ENCODE data around the gene SMOC1.

Gene SMOC1

DNA sequence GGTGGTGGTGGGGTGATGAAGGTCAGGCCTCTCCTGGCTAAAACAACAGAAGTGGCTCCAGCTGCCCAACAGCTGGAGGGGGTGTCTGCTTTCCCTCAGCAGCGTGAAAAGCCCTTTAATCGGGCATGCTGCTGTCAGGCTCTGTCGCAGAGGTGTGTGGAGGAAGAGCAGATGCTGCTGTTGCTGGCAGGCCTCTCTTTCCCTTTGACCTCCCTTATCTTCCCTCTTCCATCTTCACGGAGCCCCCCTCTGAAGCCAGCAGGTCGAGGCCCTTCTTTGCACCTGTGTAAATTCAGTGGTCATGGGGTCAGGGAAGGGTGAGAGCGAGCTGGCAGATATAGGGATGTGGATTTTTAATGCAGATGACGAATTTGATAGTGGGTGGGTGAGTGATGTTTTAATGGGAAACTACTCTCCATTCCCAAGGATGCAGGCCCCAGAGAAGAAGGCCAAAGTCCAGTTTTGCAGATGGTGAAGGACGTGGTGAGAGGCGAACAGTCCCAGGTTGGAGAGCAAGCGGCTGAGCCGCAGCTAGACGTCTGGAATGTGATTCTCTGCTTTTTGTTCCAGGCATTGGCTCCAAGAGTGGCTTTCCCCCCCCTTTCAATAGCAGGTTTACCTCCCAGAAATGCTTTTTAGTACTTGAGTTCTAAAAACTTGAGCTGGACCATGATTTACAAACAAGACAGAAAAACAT is 64.0 kb downstream of the SMOC1 start:
- no peak for DNase-seq

DNA sequence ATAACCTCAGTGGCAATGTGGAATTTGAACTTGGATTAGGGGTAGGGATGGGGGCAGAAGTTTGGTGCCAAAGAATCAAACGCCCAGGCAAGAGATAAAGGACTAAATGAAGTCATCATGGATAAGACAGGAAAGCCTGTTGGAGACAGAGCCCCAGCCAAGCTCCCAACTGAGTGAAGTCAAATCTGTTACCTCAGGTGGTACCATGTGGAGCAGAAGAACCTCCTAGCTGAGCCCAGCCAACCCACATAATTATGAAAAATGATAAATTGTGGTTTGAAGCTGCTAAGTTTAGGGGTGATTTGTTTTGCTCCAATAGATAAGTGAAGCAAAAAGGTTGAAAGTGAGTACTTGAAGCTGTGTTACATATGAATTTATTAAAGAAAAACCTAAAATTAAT is 66.1 kb downstream of the SMOC1 start:
- DNase-seq = no peak

DNA sequence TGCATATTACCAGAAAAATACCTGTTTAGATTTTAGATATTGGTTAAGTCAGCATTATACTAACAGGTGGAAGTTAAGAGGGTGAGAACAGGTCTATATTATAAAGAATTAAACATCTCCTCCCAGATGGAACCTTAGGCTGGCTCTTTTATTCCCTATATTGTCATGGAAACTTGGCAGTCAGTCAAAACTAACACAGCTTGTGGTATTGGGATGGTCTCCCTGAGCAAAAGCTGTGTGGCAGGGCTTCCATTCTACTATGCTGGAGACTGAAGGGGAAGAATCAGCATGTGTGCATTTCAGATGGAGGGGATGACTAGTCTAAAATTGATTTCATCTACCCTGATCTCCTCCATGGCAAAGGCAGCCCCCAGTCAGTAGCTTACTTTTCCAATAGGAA is 66.7 kb downstream of the SMOC1 start:
- DNase-seq = no peak

DNA sequence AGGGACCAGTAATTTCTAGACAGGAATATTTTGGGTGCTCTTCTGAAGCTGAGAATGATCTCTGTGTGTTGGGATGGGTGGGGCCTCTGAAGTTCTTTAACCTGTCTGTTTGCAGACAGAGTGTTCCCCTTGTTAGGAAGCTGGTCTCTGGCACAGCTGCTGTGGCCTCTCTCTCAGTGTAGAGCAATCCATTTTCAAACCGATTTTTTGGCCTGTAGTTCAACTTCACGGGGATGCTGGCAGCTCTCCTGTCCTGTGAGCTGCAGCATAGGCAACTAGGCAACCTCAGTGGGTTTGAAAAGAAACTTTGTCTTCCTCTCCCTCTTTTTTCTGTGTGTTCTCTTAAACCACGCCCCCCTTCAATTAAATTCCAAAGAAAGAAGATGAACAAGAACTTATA is 69.1 kb downstream of the SMOC1 start:
- DNase-seq = no peak

DNA sequence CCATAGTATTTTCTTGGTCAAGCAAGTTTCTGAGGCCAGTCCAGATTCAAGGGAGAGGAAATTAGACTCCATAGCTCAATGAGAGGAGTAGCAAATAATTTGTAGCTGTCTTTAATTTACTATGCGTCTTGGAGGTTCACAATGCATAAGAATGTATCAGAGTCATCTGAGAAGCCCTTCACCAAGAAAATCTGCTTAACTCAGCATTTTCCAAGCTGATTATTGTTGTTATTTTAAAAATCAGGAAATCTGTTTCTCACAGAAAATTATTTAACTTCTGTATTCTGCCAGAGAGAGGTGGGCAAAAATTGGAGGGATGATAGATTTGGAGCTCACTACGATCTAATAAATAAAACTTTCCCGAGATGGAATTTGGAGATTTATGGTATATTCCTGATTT is 72.0 kb downstream of the SMOC1 start:
- DNase-seq = no peak

DNA sequence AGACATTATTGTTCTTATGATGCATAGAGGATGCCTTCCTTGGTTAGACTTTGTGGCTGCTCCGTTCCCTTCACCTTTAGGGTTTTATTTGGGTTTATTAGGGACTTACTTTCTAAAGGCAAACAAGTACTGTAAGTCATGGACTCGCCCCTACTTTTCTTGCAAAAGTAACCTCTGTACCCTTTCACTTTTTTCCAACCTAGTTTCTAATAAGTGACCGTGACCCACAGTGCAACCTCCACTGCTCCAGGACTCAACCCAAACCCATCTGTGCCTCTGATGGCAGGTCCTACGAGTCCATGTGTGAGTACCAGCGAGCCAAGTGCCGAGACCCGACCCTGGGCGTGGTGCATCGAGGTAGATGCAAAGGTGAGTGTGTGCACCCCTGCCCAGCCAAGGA is 72.7 kb downstream of the SMOC1 start:
- no peak for DNase-seq

DNA sequence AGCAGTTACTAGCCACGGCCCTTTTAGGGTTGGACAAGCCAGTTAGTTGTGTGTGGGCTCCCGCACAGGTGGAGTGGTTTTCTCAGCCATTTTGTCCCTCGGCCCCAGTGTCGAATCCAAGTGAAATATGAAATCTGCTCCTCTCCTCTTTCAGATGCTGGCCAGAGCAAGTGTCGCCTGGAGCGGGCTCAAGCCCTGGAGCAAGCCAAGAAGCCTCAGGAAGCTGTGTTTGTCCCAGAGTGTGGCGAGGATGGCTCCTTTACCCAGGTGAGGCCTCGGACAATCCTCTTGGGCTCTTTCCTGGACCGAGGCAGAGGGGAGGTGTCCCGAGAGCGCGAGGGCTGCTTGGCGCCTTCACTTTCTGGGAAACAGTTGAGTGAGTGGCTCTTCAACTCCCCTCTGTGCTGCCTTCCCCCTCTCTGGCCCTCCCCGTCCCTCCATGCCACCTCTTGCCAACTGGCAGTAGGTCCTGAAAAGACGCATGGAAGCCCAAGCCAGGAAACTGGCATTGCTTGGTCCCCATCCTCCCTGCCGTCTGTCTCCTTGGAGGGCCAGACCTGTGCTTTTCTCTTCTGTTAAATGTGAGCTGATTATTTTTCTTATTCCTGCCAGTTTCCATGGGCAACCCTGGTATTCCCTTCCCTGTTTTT is 74.2 kb downstream of the SMOC1 start:
- no peak for DNase-seq

DNA sequence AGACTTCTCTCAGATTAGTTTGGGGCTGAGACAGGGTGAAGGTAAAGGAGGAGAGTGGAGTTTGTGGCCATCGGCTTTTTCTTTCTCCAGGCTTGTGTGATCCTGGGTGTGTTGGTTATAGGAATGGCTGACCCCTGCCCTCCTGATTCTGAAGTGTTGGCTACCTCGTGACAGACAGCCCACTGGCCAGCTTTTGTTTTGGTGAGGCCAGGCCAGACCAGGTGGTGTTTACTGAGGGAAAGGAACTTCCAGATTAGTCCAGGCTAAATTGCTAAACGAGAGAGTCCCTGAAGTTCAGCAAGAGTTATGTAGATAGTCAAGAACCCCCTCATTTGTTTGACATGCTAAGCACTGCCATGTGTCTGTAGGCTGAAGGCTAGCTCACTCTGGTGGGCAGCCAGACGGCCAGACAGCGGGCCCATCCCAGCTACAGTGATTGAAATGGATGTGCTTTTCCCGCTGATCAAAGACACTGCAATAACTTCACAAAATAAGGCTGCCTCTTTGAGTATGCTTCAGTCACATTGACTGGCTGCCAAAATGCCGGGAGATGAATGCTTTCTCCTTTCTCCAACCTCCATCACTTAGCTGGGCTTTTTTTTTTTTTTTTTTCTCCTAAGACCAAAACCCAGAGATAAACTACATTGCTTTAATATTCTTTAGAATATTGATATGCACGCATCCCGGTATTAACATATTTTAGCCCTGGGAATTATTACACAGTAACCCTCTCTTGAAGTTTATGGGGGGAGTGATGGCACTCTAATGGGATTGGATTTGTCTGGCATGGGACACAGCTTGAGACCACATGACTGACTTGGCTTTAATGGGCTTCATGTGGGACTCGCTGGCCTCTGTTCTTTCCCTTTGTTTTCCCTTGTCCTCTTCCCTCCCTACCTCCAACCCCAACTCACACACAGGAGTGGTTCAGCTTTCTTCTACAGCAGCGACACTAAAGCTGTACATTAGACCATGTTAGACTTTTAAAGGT is 76.9 kb downstream of the SMOC1 start:
- DNase-seq = no peak

DNA sequence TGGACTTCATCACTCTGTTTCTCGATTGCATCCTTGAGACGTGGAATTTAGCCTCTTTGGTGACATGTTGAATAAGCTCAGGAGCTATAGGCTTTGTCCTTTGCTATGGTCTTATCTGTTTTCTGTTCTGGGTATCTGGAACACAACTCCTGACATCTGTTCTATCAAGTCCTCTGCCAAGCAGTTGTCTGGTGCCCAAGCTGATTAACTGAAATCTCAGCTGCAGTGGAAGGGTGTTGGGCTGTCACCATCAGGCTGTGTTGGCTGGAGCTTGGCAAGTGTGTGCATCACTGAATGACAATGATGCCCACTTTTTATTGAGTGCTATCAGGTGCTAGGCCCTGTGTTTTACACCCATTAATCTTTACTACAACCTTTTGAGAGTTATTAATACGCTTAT is 77.8 kb downstream of the SMOC1 start:
- DNase-seq = no peak

DNA sequence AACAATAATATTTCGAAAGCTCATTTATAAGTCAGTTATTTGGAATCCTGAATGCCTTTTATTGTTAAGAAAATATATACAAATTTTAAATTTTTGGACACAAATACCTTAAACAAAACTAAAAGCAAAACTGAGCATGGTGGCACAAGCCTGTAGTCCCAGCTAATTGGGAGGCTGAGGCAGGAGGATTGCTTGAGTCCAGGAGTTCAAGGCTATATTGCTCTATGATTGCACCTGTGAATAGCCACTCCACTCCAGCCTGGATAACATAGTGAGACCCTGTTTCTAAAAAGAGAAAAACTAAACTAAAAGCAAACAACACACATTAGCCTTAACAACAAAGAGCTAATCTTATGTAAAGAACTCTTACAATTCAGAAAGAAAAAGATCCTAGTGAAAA is 78.8 kb downstream of the SMOC1 start:
- DNase-seq = no peak

DNA sequence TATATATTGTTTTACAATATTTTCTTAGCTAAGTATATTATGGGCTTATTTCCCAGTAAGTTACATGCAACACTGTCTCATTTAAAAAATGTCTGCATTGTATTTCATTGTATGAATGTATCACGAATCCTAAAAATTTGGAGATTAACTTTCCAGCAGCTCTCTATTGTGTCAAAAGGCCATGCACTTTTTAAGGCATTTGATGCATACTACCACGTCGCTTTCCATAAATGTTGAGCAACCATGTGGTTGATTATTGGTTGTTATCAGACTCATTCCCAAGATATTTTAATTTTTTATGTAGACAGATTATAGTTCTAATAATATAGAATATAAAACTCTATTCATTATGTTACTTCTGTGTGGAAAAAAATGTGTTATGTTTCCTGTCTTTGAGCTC is 79.9 kb downstream of the SMOC1 start:
- DNase-seq = no peak

DNA sequence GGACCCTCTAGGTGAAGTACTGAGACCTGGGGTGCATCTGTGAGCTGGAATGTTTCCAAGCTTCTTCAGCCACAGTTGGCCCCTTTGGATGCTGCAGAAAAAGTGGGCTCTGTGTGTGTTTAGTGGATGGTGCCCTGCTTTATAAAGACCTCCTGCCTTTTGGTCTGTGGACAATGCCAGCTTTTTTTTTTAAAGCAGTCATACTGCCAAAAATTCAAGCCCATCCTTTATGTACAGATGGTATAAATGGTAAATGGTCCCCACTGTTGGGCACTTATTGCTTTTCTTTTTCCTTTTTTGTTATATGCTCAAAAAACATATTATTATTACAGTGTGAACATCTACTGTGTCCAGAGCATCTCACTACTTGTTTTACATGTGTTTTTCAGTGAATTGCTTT is 81.1 kb downstream of the SMOC1 start:
- DNase-seq = no peak

DNA sequence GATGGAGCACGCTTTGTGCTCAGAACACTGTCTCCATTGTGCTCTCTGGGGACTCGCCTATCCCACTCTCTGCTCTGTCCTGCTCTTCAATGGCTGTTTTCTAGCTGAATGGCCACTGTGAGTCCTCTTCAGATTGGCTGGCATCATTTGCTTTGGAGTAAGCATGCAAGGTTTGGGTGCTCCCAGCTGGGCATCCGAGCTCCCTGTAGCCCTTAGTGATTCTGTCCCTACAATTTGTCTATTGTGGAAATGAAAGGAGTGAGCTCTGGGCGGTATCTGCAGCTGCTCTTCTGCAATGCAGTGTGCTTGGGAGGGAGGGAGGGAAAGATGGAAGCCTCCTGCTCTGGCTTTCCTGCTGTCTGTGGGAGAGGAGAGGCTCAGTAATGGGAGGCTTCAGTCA is 84.8 kb downstream of the SMOC1 start:
- DNase-seq = no peak

DNA sequence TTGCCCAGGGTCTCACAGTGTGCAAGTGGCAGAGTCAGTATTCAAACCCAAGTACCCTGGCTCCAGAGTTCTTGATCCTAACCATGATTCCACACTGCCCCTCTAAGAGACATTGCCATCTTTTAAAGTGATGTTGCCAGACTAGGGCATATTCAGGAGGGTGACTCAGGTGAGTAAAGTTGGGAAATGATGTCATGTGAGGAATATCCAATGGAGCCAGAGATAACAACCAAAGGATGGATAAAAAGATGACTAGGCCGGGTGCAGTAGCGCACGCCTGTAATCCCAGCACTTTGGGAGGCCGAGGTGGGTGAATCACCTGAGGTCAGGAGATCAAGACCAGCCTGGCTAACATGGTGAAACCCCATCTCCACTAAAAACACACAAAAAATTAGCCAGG is 85.6 kb downstream of the SMOC1 start:
- no peak for DNase-seq

DNA sequence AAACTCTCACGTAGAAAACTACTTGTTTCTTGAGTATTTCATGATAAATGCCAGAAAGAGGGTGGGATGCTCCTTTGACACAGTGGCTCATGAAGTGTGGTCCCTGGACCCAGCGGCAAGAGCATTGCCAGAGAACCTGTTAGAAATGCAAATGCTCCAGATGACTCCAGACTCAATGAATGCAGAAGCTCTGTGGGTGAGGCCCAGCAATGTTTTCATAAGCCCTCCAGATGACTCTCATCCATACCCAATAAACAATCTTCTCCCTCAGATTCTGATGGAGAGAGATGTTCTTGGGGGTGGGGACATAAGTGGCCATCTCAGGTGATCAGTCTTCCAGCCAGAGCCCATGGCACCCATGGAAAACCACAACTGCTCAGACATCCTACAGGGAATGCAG is 88.9 kb downstream of the SMOC1 start:
- no peak for DNase-seq

DNA sequence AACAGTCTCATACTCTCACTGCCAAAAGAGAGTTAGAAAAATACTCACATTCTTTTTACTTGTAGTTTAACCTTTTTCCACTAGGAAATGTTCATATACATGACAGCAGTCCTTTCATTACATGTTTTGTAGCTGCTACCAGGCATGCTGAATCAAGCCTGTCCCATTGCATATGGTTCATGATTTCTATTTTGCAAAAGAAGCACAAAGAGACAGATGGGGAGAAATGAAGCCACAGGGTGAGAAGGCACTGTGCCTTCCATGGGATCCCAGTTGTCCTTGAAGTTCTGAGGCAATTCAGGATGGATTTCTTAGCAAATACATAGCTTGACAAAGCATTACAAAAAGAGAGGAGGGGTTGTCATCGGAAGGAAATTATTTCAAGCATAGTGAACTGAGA is 89.5 kb downstream of the SMOC1 start:
- DNase-seq = no peak

DNA sequence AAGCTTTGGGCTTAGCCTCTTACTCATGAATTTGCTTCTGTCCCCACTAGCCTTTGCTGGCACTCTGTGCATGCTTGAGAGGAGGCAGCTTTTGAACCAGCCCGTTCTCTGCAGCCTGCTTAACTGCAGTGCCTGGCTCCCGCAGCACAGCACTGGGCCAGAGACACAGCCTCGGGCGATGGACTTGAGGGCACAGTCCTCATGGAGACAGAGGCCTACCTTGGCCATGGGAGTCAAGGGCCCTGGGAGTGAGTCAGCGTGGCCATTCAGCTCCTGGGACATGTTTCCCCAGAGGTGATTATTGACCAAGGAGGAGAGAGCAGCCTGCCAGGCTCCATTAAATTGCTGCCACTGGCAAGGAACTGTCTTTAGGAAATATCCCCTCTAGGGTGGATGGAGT is 93.5 kb downstream of the SMOC1 start:
- no peak for DNase-seq

DNA sequence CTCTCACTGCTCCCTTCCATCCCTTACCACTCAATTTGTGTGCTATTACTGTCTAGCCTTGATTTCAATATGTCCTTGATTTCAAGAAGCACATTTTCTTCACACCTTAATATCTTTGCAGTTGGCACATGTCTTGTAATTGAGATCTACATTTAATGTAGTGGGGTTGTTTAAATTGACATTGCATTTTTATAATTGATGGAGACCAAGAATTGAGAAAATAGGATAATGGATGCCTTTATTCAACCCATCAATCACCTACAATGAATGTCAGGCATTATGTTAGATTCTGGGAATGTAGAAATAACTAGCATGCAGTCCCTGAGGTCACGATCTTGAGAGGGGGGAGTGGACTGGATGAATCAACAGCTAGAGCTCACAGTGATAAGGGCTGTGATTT is 94.6 kb downstream of the SMOC1 start:
- no peak for DNase-seq

DNA sequence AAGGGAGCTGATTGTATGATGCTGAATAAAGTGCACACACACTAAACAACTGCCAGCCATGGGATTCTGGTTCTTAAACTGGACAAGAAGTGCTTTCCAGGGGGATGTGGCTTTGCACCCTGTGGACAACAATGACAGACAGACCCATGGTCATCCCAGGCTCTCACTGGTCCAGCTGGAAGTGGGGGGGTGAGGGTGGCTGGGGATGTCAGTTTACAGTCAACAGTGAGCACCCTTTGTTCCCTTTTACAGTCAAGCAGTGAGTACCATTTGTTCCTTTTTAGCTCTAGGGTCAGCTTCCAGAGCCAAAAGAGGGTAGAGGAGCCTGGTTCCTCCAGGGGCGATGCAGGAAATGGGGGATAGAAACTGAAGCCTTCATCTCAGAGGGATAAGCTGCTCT is 100.7 kb downstream of the SMOC1 start:
- DNase-seq = no peak

DNA sequence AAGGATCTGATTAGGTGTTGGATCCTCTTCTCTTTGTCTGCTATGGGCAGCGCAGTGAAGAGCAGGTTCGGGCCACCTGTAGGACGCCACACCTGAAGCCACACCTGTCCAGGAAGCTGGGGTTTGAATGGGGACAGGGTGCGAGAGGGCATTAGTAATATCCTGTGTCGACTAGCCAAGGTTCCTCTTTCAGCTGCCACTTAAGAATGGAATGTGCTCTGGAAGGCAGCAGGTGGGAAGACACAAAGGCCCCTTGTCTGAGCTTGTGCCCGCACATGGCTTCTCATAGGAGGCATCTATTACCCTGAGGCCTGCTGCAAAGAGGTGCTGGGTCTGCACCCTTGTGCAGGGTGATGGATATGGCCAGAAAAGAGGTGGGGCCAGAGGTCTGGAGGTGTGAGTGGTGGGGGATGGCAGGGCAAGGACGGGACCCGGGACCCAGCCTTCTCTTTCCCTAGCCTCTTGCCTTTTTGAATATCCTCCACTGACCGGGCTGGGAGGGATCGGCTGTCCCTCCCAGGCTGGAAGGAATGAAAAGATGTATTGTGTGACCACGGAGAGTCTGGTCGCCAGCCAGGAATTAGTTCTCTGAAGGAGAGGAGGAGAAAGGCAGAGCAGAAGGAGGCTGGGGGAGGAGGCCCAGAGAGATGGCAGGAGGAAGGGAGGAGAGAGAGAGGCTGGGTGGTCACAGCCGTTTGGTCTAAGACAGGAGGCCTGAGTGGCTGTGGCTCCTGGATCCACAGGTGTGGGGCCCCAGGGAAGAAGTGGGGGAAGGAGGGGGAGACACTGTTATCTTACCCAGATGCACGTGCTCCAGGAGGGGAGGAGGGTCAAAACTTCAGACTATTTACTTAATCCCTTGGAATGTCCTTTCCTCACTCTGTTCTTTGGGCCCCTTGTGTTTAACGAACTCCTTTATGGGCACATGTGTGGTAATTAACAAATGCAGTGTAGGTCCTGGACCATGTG is 101.5 kb downstream of the SMOC1 start:
- DNase-seq = no peak

DNA sequence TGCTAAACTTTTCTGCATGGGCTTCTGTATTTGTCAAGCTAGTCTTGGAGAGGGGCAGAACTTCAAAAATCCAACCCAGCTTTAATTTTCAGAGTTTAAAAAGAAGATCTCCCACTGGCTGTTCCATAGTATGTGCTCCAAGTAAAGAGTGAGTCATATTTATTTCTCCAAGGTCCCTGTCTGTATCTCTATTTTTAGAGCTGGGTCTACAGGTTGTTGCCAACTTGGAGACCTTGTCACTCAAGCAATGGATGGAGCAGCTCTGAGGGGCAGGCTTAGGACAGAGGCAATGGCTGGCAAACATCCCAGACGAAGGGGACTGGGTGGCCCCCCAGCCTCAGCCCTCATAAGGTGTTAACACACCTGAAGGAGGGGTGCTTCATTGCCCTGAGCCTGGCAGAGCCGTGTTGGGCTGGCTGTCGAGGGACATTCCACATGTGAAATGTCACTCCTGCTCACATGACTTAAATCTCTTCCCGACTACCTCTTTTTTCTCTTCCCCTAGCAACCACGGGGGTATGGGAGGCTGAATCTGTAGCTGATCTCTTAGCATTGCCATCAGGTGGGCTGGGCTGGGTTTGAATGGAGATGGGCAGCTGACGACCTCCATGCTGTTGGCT is 103.1 kb downstream of the SMOC1 start:
- DNase-seq = no peak

DNA sequence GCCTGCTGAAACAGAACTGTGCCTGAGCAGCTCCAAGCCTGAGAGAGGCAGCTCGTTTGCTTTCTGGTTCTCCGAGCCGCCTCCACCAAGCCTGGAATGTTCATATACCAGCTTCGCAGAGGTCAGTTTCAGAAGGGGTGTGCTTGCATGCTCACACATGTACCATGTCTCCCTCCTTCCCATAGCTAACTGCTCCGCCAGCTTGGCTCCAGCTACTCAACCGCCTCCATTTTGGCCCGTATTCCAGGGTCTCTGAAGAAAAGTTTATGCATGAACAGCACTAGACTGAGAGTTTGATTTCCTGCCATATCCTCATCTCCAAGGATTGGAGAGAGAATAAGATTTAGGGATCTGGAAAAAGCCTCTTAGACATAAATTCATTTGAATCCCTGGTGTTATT is 103.7 kb downstream of the SMOC1 start:
- DNase-seq = no peak

Data from CD4-positive, alpha-beta T cell treated with Interleukin-4 for 4 hours (primary cell).